ENCODE data around the gene LRRC10B. TPM values are rescaled to one million over a fixed set of nuclear protein-coding genes. Genes with fewer than 3 reads are reported as not detected.

The LRRC10B gene
- polyA plus RNA-seq, 2 of the 4 experiments (the other 2 are of a cell fraction) = 0.03 to 0.04 TPM

GRCh38 chr11:61516191-61516590 lies 7.6 kb downstream of the LRRC10B start (continued):
- no peak for TF ChIP-seq CEBPB (IDR thresholded peaks at IDR 0.05)

GRCh38 chr11:61516675-61517572 lies 8.4 kb downstream of the LRRC10B start:
- TF ChIP-seq SMC3 (IDR thresholded peaks at IDR 0.05) = peak; percentile 86
- TF ChIP-seq RAD21 (conservative IDR thresholded peaks at IDR 0.05 in 1 of 2, IDR thresholded peaks at IDR 0.05 in 1 of 2) = peak; percentile 83 to 86
- no peak for TF ChIP-seq NFE2L2 (conservative IDR thresholded peaks at IDR 0.05; ENCODE audit: low read length)
- peak; percentile 93 for TF ChIP-seq CTCF (IDR thresholded peaks at IDR 0.05)
- no peak for TF ChIP-seq POLR2A (IDR thresholded peaks at IDR 0.05; ENCODE audit: low read length)
- no peak for TF ChIP-seq JUN (IDR thresholded peaks at IDR 0.05)
- Histone ChIP-seq H3K27ac (no peak overlapping the region), H3K9me3 (no peaks in the 10 kb centered on the region), H3K4me3 (no peak overlapping the region), H3K4me2 (peak overlapping the region; percentile 71), H3K4me1 (peaks cover 6% of the 10 kb centered on the region; the same call in 1 of the 3 replicates)
- FAIRE-seq = no peak
- DNase-seq (ENCODE audit: low read depth in 1 of 2, low spot score in 1 of 2) = peak; percentile 28 to 86
- POLR2A ChIA-PET = interaction anchor here (0.7 to 1.4 kb wide), 3 partner anchors 8 to 40 kb away, joined by 3 read pairs; partner anchors contain the start of gene LRRC10B
- 22% methylated on average over 23 of the region's 23 CpGs for WGBS (ENCODE audit: missing lambda C conversion rate)
- CTCF ChIA-PET = interaction anchor here (0.6 to 8.7 kb wide), 53 partner anchors 12 to 473 kb away, joined by 3 to 150 read pairs (median 6); partner anchors contain the start of genes LRRC10B and TMEM216
- ATAC-seq = peak in 1 of 2 experiments; percentile 81; a peak in 3 of 6 replicates

GRCh38 chr11:61518032-61518795 lies 9.7 kb downstream of the LRRC10B start:
- Histone ChIP-seq H3K4me1 (peaks cover 6% of the 10 kb centered on the region; the same call in 1 of the 3 replicates), H3K4me2 (no peak overlapping the region), H3K9me3 (no peaks in the 10 kb centered on the region), H3K27ac (no peak overlapping the region), H3K4me3 (no peak overlapping the region)
- TF ChIP-seq HOXA7 (CRISPR knock-in tag; IDR thresholded peaks at IDR 0.05) (no peak), USF2 (IDR thresholded peaks at IDR 0.05) (no peak), ATOH8 (CRISPR knock-in tag; IDR thresholded peaks at IDR 0.05; ENCODE audit: low read depth) (no peak), KDM1A (IDR thresholded peaks at IDR 0.05; ENCODE audit: low read depth) (no peak), NR3C1 (IDR thresholded peaks at IDR 0.05) (no peak), RCOR1 (IDR thresholded peaks at IDR 0.05; ENCODE audit: low read depth, low read length) (no peak), SREBF2 (IDR thresholded peaks at IDR 0.05) (no peak), HEYL (CRISPR knock-in tag; IDR thresholded peaks at IDR 0.05) (no peak), CBX8 (IDR thresholded peaks at IDR 0.05) (no peak), CTCF (IDR thresholded peaks at IDR 0.05) (no peak), POLR2AphosphoS2 (conservative IDR thresholded peaks at IDR 0.05; ENCODE audit: low read length) (no peak), JUN (IDR thresholded peaks at IDR 0.05) (no peak), EP300 (IDR thresholded peaks at IDR 0.05) (no peak), CHD4 (IDR thresholded peaks at IDR 0.05; ENCODE audit: borderline replicate concordance) (no peak)
- 46% methylated on average over 18 of the region's 23 CpGs for WGBS (ENCODE audit: missing lambda C conversion rate)
- CTCF ChIA-PET = interaction anchor here (0.6 to 8.7 kb wide), 27 partner anchors 12 to 1325 kb away, joined by 3 to 150 read pairs (median 15); partner anchors contain the start of gene LRRC10B
- POLR2A ChIA-PET = no interaction called here
- FAIRE-seq = no peak
- no peak for DNase-seq (ENCODE audit: low read depth in 1 of 2, low spot score in 1 of 2)
- no peak for ATAC-seq
